Measurements from ENCODE around the gene KIF3C. TPM values are rescaled to one million over a fixed set of nuclear protein-coding genes. Genes with fewer than 3 reads are reported as not detected.

The KIF3C gene
- total and polyA plus RNA-seq, 2 donors (not counting 1 experiment from before 2014, with no cell fraction given) = 9.7 to 13.0 TPM

DNA sequence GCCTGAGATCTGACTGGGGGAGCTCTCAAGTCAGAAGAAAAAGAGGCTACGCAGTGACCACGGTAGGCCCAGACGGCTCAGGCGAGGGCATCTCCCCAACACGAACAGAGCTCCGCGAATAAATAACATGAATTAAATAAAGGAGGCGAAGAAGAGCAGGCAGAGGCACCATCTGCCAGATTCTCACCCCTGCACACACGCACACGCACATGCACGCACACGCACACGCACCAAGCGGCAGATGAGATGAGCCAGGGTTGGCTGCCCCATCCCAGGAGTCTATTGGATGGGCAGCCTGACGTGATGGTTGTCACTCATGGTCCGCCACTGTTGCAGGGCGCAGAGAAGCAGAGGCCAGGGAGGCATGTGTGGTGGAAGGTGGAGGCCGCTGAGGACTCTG is 53.6 kb downstream of the KIF3C start:
- Histone ChIP-seq H3K4me2 (ENCODE audit: extremely low read depth, insufficient read depth, low read length) (no peak overlapping the region), H4K20me1 (ENCODE audit: control insufficient read depth, extremely low read depth, insufficient read depth, low read length) (no peaks in the 10 kb centered on the region), H3K27ac (ENCODE audit: insufficient read depth, low read length) (no peak overlapping the region), H3K27me3 (ENCODE audit: control insufficient read depth, insufficient read depth, low read length) (peaks cover 5% of the 10 kb centered on the region), H3K4me3 (replicated peaks in 1 of 4; ENCODE audit: control extremely low read depth in 1 of 4, insufficient read depth in 1 of 4, low read depth in 3 of 4, low read length in 4 of 4) (no peak overlapping the region), H3K36me3 (ENCODE audit: control insufficient read depth, insufficient read depth, low read length) (peaks cover 4% of the 10 kb centered on the region), H3K9me3 (ENCODE audit: control insufficient read depth, insufficient read depth, low read depth, low read length) (no peaks in the 10 kb centered on the region), H3K4me1 (ENCODE audit: control insufficient read depth, extremely low read depth, insufficient read depth, low read length) (no peaks in the 10 kb centered on the region), H3K79me2 (ENCODE audit: control insufficient read depth, insufficient read depth, low read length) (no peaks in the 10 kb centered on the region), H3K9ac (ENCODE audit: insufficient read depth, low read length) (no peak overlapping the region), H2AFZ (ENCODE audit: low read length) (no peak overlapping the region)
- DNase-seq (ENCODE audit: low read depth in 2 of 2) = no peak
- TF ChIP-seq, protein P1, sequence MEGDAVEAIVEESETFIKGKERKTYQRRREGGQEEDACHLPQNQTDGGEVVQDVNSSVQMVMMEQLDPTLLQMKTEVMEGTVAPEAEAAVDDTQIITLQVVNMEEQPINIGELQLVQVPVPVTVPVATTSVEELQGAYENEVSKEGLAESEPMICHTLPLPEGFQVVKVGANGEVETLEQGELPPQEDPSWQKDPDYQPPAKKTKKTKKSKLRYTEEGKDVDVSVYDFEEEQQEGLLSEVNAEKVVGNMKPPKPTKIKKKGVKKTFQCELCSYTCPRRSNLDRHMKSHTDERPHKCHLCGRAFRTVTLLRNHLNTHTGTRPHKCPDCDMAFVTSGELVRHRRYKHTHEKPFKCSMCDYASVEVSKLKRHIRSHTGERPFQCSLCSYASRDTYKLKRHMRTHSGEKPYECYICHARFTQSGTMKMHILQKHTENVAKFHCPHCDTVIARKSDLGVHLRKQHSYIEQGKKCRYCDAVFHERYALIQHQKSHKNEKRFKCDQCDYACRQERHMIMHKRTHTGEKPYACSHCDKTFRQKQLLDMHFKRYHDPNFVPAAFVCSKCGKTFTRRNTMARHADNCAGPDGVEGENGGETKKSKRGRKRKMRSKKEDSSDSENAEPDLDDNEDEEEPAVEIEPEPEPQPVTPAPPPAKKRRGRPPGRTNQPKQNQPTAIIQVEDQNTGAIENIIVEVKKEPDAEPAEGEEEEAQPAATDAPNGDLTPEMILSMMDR (conservative IDR thresholded peaks at IDR 0.05 in 1 of 2, IDR thresholded peaks at IDR 0.05 in 1 of 2; ENCODE audit: low read depth in 1 of 2, low read length in 2 of 2) = no peak
- no peak for TF ChIP-seq EZH2 (IDR thresholded peaks at IDR 0.05; ENCODE audit: low read length, missing control alignments)

GRCh38 chr2:25926984-25927756 is 55.1 kb downstream of the KIF3C start:
- Histone ChIP-seq H3K27ac (ENCODE audit: insufficient read depth, low read length) (no peak overlapping the region), H3K36me3 (ENCODE audit: control insufficient read depth, insufficient read depth, low read length) (peaks cover 4% of the 10 kb centered on the region), H3K9me3 (ENCODE audit: control insufficient read depth, insufficient read depth, low read depth, low read length) (no peaks in the 10 kb centered on the region), H2AFZ (ENCODE audit: low read length) (no peak overlapping the region), H3K4me2 (ENCODE audit: extremely low read depth, insufficient read depth, low read length) (no peak overlapping the region), H4K20me1 (ENCODE audit: control insufficient read depth, extremely low read depth, insufficient read depth, low read length) (no peaks in the 10 kb centered on the region), H3K9ac (ENCODE audit: insufficient read depth, low read length) (no peak overlapping the region), H3K4me1 (ENCODE audit: control insufficient read depth, extremely low read depth, insufficient read depth, low read length) (no peaks in the 10 kb centered on the region), H3K4me3 (replicated peaks in 1 of 4; ENCODE audit: control extremely low read depth in 1 of 4, insufficient read depth in 1 of 4, low read depth in 3 of 4, low read length in 4 of 4) (no peak overlapping the region), H3K79me2 (ENCODE audit: control insufficient read depth, insufficient read depth, low read length) (no peaks in the 10 kb centered on the region), H3K27me3 (ENCODE audit: control insufficient read depth, insufficient read depth, low read length) (peaks cover 5% of the 10 kb centered on the region)
- DNase-seq (ENCODE audit: low read depth in 2 of 2) = no peak
- no peak for TF ChIP-seq EZH2 (IDR thresholded peaks at IDR 0.05; ENCODE audit: low read length, missing control alignments)
- TF ChIP-seq, protein P1 (conservative IDR thresholded peaks at IDR 0.05 in 1 of 2, IDR thresholded peaks at IDR 0.05 in 1 of 2; ENCODE audit: low read depth in 1 of 2, low read length in 2 of 2) = no peak

- Histone ChIP-seq H3K4me2 (ENCODE audit: extremely low read depth, insufficient read depth, low read length) (no peak overlapping the region), H3K27ac (ENCODE audit: insufficient read depth, low read length) (no peak overlapping the region), H2AFZ (ENCODE audit: low read length) (no peak overlapping the region), H3K4me1 (ENCODE audit: control insufficient read depth, extremely low read depth, insufficient read depth, low read length) (peaks cover 3% of the 10 kb centered on the region), H3K4me3 (replicated peaks in 1 of 4; ENCODE audit: control extremely low read depth in 1 of 4, insufficient read depth in 1 of 4, low read depth in 3 of 4, low read length in 4 of 4) (no peak overlapping the region), H3K79me2 (ENCODE audit: control insufficient read depth, insufficient read depth, low read length) (no peaks in the 10 kb centered on the region), H3K27me3 (ENCODE audit: control insufficient read depth, insufficient read depth, low read length) (peaks cover 5% of the 10 kb centered on the region), H3K36me3 (ENCODE audit: control insufficient read depth, insufficient read depth, low read length) (peaks cover 2% of the 10 kb centered on the region), H3K9me3 (ENCODE audit: control insufficient read depth, insufficient read depth, low read depth, low read length) (no peaks in the 10 kb centered on the region), H4K20me1 (ENCODE audit: control insufficient read depth, extremely low read depth, insufficient read depth, low read length) (no peaks in the 10 kb centered on the region), H3K9ac (ENCODE audit: insufficient read depth, low read length) (no peak overlapping the region)
- no peak for DNase-seq (ENCODE audit: low read depth in 2 of 2)
- no peak for TF ChIP-seq EZH2 (IDR thresholded peaks at IDR 0.05; ENCODE audit: low read length, missing control alignments)
- TF ChIP-seq, protein P1 (conservative IDR thresholded peaks at IDR 0.05 in 1 of 2, IDR thresholded peaks at IDR 0.05 in 1 of 2; ENCODE audit: low read depth in 1 of 2, low read length in 2 of 2) = no peak
Observed at GRCh38 chr2:25922501-25922900, 59.8 kb downstream of the KIF3C start.

Measured in fibroblast of lung (primary cell).